GM12864 (cell line): Measurements from ENCODE around the gene USP47.

Experiments used
- DNase-seq: peaks from one replicate; pipeline ENCODE4 v3.0.0-alpha.2; 2011; ENCODE audit warnings: low read depth
- H3K4me3 ChIP-seq: 2 replicates; pipeline ENCODE4 v1.5.1; 2011; ENCODE audit warnings: mild to moderate bottlenecking, low read depth, low read length, control low read depth
- TF ChIP-seq, protein P1 (sequence below): IDR thresholded peaks from 2 replicates; pipeline ENCODE4 v1.5.1; 2011; ENCODE audit warnings: low read depth, mild to moderate bottlenecking, moderate library complexity, low read length, control low read depth, inconsistent platforms; ENCODE audit errors: missing control alignments

Gene USP47

DNA sequence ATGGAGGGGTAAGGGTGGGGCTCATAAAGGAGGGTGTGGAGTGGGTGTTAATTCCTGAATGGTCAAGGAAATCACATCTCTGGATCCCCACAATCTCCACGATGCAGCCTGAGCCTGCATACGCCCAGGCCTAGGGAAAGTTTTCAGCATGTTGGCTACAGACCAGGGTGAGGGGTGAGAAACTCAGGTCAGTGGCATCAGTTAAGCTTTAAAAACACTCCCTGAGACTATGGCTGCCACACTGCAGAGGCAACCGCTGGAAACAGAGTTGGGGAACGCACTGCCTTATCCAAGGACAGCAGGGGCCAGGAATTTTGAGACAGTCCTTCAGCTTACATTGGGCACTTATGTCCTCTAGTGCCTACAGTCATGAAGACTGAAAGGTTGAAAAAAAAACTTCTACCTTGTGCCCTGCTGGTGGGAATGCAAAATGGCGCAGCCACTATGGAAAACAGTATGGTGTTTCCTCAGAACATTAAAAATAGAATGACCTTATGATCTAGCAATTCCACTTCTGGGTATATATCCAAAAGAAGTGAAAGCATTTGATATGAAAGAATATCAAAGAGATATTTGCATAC lies 147.0 kb downstream of the USP47 start:
- no peak for DNase-seq
- no peak overlapping the region for H3K4me3 ChIP-seq
- TF ChIP-seq, protein P1, sequence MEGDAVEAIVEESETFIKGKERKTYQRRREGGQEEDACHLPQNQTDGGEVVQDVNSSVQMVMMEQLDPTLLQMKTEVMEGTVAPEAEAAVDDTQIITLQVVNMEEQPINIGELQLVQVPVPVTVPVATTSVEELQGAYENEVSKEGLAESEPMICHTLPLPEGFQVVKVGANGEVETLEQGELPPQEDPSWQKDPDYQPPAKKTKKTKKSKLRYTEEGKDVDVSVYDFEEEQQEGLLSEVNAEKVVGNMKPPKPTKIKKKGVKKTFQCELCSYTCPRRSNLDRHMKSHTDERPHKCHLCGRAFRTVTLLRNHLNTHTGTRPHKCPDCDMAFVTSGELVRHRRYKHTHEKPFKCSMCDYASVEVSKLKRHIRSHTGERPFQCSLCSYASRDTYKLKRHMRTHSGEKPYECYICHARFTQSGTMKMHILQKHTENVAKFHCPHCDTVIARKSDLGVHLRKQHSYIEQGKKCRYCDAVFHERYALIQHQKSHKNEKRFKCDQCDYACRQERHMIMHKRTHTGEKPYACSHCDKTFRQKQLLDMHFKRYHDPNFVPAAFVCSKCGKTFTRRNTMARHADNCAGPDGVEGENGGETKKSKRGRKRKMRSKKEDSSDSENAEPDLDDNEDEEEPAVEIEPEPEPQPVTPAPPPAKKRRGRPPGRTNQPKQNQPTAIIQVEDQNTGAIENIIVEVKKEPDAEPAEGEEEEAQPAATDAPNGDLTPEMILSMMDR = no peak

DNA sequence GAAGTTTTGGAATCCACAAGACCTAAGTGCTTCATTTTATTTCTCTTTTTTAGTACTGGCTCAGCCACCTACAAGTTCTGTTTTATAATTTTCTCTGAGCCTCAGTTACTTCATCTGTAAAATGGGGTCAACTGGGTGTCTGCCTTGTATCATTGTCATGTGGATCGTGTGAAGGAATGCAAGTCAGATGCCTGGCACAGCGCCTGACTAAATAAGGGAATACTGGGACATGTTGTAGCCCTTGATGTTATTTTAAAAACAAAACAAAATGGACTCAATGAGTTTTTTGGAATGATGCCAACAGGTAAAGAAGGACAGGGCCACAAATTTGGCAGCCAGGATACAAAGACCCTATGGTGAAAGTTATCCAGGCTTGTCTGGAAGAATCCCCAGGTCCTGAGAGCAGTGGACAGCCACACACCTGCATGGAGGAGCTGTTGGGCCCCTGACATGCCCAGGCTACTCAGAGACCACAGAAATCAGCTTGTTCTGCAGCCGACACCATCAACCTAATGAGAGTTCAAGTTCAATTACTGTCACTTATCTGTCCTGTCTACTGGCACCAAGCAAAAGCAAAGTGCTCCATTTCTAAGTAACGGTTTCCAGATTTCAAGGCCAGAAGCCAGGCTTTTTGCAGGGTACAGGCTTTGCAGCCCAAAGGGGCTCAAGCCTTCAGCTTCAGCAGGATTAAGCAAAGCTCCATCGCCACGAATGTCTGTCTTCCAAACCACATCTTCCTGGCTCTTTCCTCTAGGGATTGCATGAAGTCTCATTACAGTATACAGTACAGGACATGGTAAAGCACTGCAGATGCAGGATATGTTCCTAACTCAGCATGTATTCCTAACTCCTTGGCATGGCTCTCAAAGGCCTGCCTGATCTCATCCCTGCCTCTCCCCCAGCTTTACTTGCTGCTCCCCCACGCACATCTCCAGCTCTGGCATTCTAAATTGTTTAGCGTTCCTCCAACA lies 148.3 kb downstream of the USP47 start:
- H3K4me3 ChIP-seq = no peak overlapping the region
- TF ChIP-seq, protein P1 = no peak
- no peak for DNase-seq

DNA sequence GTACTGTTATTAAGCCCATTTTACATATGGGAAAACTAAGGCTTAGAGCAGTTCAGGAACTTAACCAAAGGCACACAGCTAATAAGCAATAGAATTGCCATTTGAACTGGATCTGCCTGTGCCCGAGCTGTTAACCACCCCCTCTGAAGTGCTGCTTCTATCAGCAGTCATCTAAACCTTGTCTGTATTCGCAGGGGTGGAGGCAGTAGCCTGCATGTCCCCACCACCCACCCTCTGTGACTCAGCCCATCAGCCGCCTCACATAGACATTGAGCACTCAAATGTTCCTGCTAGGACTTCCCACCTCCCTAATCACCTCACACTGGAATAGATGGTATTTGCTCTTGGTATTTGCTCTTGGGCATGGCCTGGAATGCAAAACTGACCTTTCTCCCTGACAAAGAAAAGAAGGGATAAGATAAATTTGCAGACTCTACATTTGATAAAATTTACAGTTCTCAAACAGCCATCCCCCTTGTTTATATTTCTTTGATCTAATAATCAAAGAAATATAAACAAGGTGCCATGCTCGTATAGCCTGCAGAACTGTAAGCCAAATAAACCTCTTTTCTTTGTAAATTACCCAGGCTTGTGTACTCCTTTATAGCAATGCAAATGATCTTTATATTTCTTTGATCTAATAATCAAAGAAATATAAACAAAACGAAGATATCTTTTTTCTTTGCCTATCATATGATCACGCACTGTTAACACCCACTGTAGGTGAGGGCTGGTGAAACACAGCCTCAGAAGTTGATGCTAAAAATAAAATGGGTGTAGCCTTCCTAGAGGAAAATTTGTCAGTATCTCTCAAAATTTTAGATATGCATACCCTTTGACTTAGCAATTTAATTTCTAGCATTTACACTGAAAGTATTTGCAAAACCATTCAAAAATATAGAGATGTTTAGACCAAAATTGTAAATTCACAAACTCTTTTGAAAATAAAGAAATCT lies 150.8 kb downstream of the USP47 start:
- TF ChIP-seq, protein P1 = no peak
- H3K4me3 ChIP-seq = no peak overlapping the region
- no peak for DNase-seq

- no peak for DNase-seq
- TF ChIP-seq, protein P1 = no peak
These were observed 152.1 kb downstream of the USP47 start for GRCh38 chr11:11993839-11994238.

DNA sequence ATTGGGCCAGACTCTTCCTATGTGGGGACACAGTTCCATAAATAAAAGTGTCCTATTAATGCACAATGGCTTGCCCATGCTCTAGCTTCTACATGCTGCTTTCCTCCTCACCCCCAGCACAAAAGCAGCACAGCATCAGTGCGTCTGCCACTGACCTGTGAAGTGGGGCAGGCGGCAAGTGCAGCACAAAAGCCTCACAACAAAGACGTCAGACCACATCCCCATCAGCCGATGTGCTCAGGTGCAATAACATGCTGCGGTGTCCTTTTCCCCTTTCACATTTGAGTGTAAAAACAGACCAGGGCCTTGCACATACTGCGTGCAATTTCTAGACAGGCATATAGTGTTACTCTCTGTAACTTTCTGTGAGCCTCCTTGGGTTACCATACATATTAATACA lies 153.8 kb downstream of the USP47 start:
- H3K4me3 ChIP-seq = no peak overlapping the region

More at GRCh38 chr11:11993839-11994238, 152.1 kb downstream of the USP47 start:
- no peak overlapping the region for H3K4me3 ChIP-seq

More for the DNA sequence above, 153.8 kb downstream of the USP47 start:
- TF ChIP-seq, protein P1 = no peak
- DNase-seq = no peak
